ENCODE results near the gene UTS2R.

DNA sequence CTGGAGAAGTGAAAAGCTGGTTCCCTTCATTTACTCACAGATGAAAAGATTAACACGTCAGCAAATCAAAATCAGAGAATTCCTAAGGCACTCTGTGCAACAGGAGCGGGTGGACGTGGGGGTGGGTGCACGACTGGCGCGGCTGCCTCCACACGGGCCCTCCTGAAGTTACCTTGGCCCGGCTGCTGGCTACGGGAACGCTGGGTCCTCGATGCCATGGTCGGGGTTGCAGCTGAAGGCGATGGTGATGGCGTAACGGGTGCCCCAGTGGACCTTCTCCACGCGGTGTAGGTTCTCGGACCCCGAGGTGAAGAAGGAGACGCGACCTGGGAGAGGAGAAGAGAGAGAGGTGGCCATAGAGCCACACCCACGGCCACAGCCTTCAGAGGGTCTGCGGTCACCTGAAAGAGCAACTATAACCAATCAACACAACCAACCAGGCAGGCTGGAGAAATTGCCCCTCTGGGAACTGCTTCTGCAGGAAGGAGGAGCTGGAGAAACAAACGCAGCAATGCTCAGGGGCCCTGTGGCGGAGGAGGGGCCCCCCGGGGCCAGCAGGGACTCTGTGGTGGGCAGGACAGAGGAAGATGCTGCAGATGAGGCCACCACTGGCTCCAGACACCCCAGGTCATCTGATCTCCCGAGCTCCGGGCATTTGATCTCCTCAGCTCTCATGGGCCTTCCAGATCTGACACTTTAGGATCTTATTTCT, 20.8 kb downstream of the UTS2R start:
- TF ChIP-seq USF2 (CRISPR knock-in tag; IDR thresholded peaks at IDR 0.05) (no peak), SP1 (CRISPR knock-in tag; conservative IDR thresholded peaks at IDR 0.05) (no peak), E2F4 (CRISPR knock-in tag; IDR thresholded peaks at IDR 0.05; ENCODE audit: borderline replicate concordance, low read depth) (no peak), ZNF138 (CRISPR knock-in tag; conservative IDR thresholded peaks at IDR 0.05) (no peak), CTCF (IDR thresholded peaks at IDR 0.05) (no peak), MLX (CRISPR knock-in tag; IDR thresholded peaks at IDR 0.05) (no peak), NR3C1 (CRISPR knock-in tag; conservative IDR thresholded peaks at IDR 0.05; ENCODE audit: low read depth) (no peak), ATF6 (CRISPR knock-in tag; IDR thresholded peaks at IDR 0.05) (no peak), NR1H2 (CRISPR knock-in tag; IDR thresholded peaks at IDR 0.05) (no peak)
- TF ChIP-seq, protein P1, sequence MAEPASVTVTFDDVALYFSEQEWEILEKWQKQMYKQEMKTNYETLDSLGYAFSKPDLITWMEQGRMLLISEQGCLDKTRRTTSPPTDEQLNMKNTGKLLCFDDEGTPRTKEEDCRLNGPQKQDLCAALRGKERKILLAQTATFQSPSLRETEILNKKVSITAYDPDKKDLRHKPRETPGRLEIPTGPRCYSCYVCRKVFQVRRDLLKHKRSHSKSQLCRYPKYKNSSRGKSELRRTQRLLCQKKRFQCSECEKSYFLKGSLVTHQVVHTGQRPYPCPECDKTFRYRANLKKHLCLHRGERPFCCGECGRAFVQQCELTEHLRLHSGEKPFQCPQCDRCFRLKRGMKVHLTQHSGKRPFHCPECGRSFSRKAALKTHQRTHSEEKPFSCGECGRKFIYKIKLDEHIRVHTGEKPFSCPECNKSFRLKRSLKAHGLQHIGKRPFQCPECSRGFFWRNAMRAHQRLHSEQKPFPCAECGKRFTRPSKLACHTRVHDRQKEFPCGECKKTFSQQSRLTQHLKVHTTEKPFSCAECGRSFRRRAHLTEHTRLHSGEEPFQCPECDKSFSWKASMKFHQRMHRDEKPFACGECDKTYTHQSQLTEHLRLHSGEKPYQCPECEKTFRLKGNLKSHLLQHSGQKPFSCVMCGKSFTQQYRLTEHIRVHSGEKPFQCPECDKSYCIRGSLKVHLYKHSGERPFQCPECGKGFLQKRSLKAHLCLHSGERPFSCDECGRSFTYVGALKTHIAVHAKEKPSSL (CRISPR knock-in tag; conservative IDR thresholded peaks at IDR 0.05): no peak
- TF ChIP-seq, protein P2, sequence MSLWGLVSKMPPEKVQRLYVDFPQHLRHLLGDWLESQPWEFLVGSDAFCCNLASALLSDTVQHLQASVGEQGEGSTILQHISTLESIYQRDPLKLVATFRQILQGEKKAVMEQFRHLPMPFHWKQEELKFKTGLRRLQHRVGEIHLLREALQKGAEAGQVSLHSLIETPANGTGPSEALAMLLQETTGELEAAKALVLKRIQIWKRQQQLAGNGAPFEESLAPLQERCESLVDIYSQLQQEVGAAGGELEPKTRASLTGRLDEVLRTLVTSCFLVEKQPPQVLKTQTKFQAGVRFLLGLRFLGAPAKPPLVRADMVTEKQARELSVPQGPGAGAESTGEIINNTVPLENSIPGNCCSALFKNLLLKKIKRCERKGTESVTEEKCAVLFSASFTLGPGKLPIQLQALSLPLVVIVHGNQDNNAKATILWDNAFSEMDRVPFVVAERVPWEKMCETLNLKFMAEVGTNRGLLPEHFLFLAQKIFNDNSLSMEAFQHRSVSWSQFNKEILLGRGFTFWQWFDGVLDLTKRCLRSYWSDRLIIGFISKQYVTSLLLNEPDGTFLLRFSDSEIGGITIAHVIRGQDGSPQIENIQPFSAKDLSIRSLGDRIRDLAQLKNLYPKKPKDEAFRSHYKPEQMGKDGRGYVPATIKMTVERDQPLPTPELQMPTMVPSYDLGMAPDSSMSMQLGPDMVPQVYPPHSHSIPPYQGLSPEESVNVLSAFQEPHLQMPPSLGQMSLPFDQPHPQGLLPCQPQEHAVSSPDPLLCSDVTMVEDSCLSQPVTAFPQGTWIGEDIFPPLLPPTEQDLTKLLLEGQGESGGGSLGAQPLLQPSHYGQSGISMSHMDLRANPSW (CRISPR knock-in tag; conservative IDR thresholded peaks at IDR 0.05; ENCODE audit: low read depth): no peak
- TF ChIP-seq, protein P3, sequence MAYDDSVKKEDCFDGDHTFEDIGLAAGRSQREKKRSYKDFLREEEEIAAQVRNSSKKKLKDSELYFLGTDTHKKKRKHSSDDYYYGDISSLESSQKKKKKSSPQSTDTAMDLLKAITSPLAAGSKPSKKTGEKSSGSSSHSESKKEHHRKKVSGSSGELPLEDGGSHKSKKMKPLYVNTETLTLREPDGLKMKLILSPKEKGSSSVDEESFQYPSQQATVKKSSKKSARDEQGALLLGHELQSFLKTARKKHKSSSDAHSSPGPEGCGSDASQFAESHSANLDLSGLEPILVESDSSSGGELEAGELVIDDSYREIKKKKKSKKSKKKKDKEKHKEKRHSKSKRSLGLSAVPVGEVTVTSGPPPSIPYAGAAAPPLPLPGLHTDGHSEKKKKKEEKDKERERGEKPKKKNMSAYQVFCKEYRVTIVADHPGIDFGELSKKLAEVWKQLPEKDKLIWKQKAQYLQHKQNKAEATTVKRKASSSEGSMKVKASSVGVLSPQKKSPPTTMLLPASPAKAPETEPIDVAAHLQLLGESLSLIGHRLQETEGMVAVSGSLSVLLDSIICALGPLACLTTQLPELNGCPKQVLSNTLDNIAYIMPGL (CRISPR knock-in tag; IDR thresholded peaks at IDR 0.05): no peak

Measured in WTC11 (cell line).